CD14-positive monocyte (primary cell): ENCODE measurements around the gene ALS2CL. TPM values are rescaled to one million over a fixed set of nuclear protein-coding genes. Genes with fewer than 3 reads are reported as not detected.

Source experiments
- DNase-seq, 3 donors: peaks; one replicate each; pipeline ENCODE4 v3.0.0-alpha.2; 2011 to 2022
- H2AFZ ChIP-seq: 2 replicates; pipeline ENCODE4 v1.6.0; 2012; ENCODE audit warnings: mild to moderate bottlenecking, low read depth, low read length, inconsistent platforms; ENCODE audit not compliant: insufficient read depth, poor library complexity, severe bottlenecking
- H3K27ac ChIP-seq, 2 donors: 1 replicate in 1 of 2; 2 replicates in 1 of 2; pipeline ENCODE4 v1.5.1; 2012 to 2013; ENCODE audit warnings: low read length in 2 of 2, control low read depth in 1 of 2, inconsistent platforms in 1 of 2, low read depth in 1 of 2, mild to moderate bottlenecking in 1 of 2
- H3K27me3 ChIP-seq, 2 donors: one replicate each; pipeline versions ENCODE4 v1.6.0 to v1.6.1; 2011 to 2013; ENCODE audit warnings: low read length in 2 of 2; ENCODE audit not compliant: control insufficient read depth in 2 of 2, insufficient read depth in 2 of 2
- H3K36me3 ChIP-seq, 2 donors: replicated peaks in 1 of 2; 1 replicate in 1 of 2; 2 replicates in 1 of 2; pipeline versions ENCODE4 v1.5.1 to v1.6.1; 2012 to 2013; ENCODE audit warnings: low read length in 2 of 2, control low read depth in 1 of 2, inconsistent platforms in 1 of 2, mild to moderate bottlenecking in 1 of 2; ENCODE audit not compliant: insufficient read depth in 2 of 2, control insufficient read depth in 1 of 2
- H3K4me1 ChIP-seq, 2 donors: 1 replicate in 1 of 2; 2 replicates in 1 of 2; pipeline versions ENCODE4 v1.5.1 to v1.6.1; 2012 to 2013; ENCODE audit warnings: low read length in 2 of 2, control low read depth in 1 of 2, inconsistent platforms in 1 of 2, mild to moderate bottlenecking in 1 of 2, moderate library complexity in 1 of 2; ENCODE audit not compliant: insufficient read depth in 2 of 2, control insufficient read depth in 1 of 2
- H3K4me2 ChIP-seq: replicated peaks from 2 replicates; pipeline ENCODE3; 2012; ENCODE audit warnings: low read length, moderate library complexity, mild to moderate bottlenecking; ENCODE audit not compliant: poor library complexity, severe bottlenecking; ENCODE audit errors: extremely low read depth
- H3K4me3 ChIP-seq, 3 experiments: fragments of 200-600 bp in 1 of 3; sonication (generic) in 1 of 3; replicated peaks in 1 of 3; 1 replicate in 2 of 3; 2 replicates in 1 of 3; pipeline ENCODE4 v1.5.1; 2011 to 2013; ENCODE audit warnings: low read length in 3 of 3, mild to moderate bottlenecking in 3 of 3, control low read depth in 2 of 3, low read depth in 2 of 3, inconsistent platforms in 1 of 3, moderate library complexity in 1 of 3
- H3K79me2 ChIP-seq: 2 replicates; pipeline ENCODE4 v1.6.0; 2012; ENCODE audit warnings: mild to moderate bottlenecking, control low read depth, inconsistent platforms, low read length, moderate library complexity; ENCODE audit not compliant: insufficient read depth
- H3K9ac ChIP-seq: 2 replicates; pipeline ENCODE4 v1.6.0; 2017; ENCODE audit warnings: low read length, mild to moderate bottlenecking; ENCODE audit not compliant: insufficient read depth, poor library complexity, severe bottlenecking
- H3K9me3 ChIP-seq, 2 donors: replicated peaks in 1 of 2; 1 replicate in 1 of 2; 2 replicates in 1 of 2; pipeline versions ENCODE4 v1.5.1 to v1.6.1; 2012 to 2013; ENCODE audit warnings: low read length in 2 of 2, control low read depth in 1 of 2; ENCODE audit not compliant: control insufficient read depth in 1 of 2, insufficient read depth in 1 of 2
- H4K20me1 ChIP-seq: 2 replicates; pipeline ENCODE4 v1.6.0; 2012; ENCODE audit warnings: mild to moderate bottlenecking, low read length, control low read depth, moderate library complexity; ENCODE audit not compliant: insufficient read depth
- H3K27ac Mint-ChIP-seq, 7 donors: one replicate each; pipeline ENCODE4 v1.8.0; 2020; ENCODE audit warnings: mild to moderate bottlenecking in 7 of 7, mixed read lengths in 7 of 7, moderate library complexity in 6 of 7, inconsistent platforms in 2 of 7
- H3K27me3 Mint-ChIP-seq, 3 donors: one replicate each; pipeline ENCODE4 v1.8.0; 2021 to 2022; ENCODE audit warnings: low read depth in 3 of 3, mild to moderate bottlenecking in 3 of 3, mixed read lengths in 3 of 3, moderate library complexity in 3 of 3, inconsistent platforms in 1 of 3
- H3K36me3 Mint-ChIP-seq, 2 donors: one replicate each; pipeline ENCODE4 v1.8.0; 2020; ENCODE audit warnings: mixed read lengths in 2 of 2, inconsistent platforms in 1 of 2, mild to moderate bottlenecking in 1 of 2
- H3K4me1 Mint-ChIP-seq: one replicate; pipeline ENCODE4 v1.8.0; 2020; ENCODE audit warnings: mild to moderate bottlenecking, mixed read lengths
- H3K4me3 Mint-ChIP-seq, 2 donors: one replicate each; pipeline ENCODE4 v1.8.0; 2020; ENCODE audit warnings: mild to moderate bottlenecking in 2 of 2, mixed read lengths in 2 of 2, moderate library complexity in 1 of 2
- H3K9me3 Mint-ChIP-seq, 7 donors: one replicate each; pipeline ENCODE4 v1.8.0; 2020 to 2022; ENCODE audit warnings: mixed read lengths in 7 of 7, mild to moderate bottlenecking in 6 of 7, moderate library complexity in 6 of 7, inconsistent platforms in 2 of 7
- CTCF ChIP-seq: fragments of 200-600 bp; IDR thresholded peaks from one replicate; pipeline ENCODE4 v1.8.0; 2022; ENCODE audit warnings: antibody characterized with exemption, mild to moderate bottlenecking
- WGBS: methylation state at CpG from one replicate; pipeline ENCODE4 v1.1.5; 2013; ENCODE audit warnings: missing lambda C conversion rate; ENCODE audit not compliant: insufficient coverage; 5-methylcytosine and 5-hydroxymethylcytosine counted together
- intact Hi-C, 2 donors: fragments of 100-400 bp; cut with micrococcal nuclease; formaldehyde crosslinking; loops; one replicate each; pipeline versions ENCODE4 v1.15.0 to v1.15.1; 2023
- polyA plus RNA-seq, 3 donors: library from polyadenylated mRNA; depleted of rRNA in 1 of 3; unstranded in 2 of 3; stranded (reverse) in 1 of 3; fragments of 300-500 nt in 2 of 3; fragments of >200 nt in 1 of 3; fragmentation: Illumina TruSeq in 2 of 3; gene quantifications; 1 replicate in 2 of 3; 2 replicates in 1 of 3; pipeline ENCODE4 v1.2.3, GENCODE V29; 2012 to 2021

Gene ALS2CL
- polyA plus RNA-seq, 3 donors, result 0.38 to 5.7 (median 0.55) TPM

- H3K4me3 ChIP-seq, result no peak overlapping the region
- peaks cover 0 to 9% of the 10 kb centered on the region in 2 donors for H3K36me3 Mint-ChIP-seq
- H3K27ac Mint-ChIP-seq, result peak overlapping the region in 4 of 7 donors; percentile 19 to 60 (median 40)
- no peaks in the 10 kb centered on the region for H3K36me3 ChIP-seq
- TF ChIP-seq CTCF, result no peak
- H3K9me3 ChIP-seq, result no peaks in the 10 kb centered on the region
- peaks cover 11 to 13% of the 10 kb centered on the region in 2 donors for H3K4me1 ChIP-seq
- no peak overlapping the region for H3K27ac ChIP-seq
- no peak overlapping the region for H3K4me3 Mint-ChIP-seq
- DNase-seq, result no peak
- no peaks in the 10 kb centered on the region for H3K9me3 Mint-ChIP-seq
- no peak overlapping the region for H3K9ac ChIP-seq
- H3K27me3 Mint-ChIP-seq, result peaks cover 1 to 3% (median 2%) of the 10 kb centered on the region in 3 donors
- intact Hi-C loops, result no loop called here
- 100% methylated on average over 2 of the region's 9 CpGs for WGBS
- peaks cover 14% of the 10 kb centered on the region for H3K4me1 Mint-ChIP-seq
- H3K27me3 ChIP-seq, result no peaks in the 10 kb centered on the region
- H3K79me2 ChIP-seq, result no peaks in the 10 kb centered on the region
- no peaks in the 10 kb centered on the region for H4K20me1 ChIP-seq
- H2AFZ ChIP-seq, result no peak overlapping the region
- H3K4me2 ChIP-seq, result no peak overlapping the region
These were observed 13.1 kb downstream of the ALS2CL start for GRCh38 chr3:46680298-46680826.

- H4K20me1 ChIP-seq, result no peaks in the 10 kb centered on the region
- Mint-ChIP-seq H3K27me3 (peaks cover 1 to 2% (median 1%) of the 10 kb centered on the region in 3 donors), H3K27ac (no peak overlapping the region), H3K4me3 (no peak overlapping the region), H3K9me3 (no peaks in the 10 kb centered on the region), H3K36me3 (peaks cover 0 to 5% of the 10 kb centered on the region in 2 donors), H3K4me1 (peaks cover 14% of the 10 kb centered on the region)
- no peaks in the 10 kb centered on the region for H3K79me2 ChIP-seq
- DNase-seq, result no peak
- no peak overlapping the region for H3K27ac ChIP-seq
- no peaks in the 10 kb centered on the region for H3K9me3 ChIP-seq
- H3K4me3 ChIP-seq, result no peak overlapping the region
- no peaks in the 10 kb centered on the region for H3K27me3 ChIP-seq
- H3K9ac ChIP-seq, result no peak overlapping the region
- H3K4me1 ChIP-seq, result peaks cover 11 to 13% of the 10 kb centered on the region in 2 donors
- intact Hi-C loops, result no loop called here
- no peak overlapping the region for H2AFZ ChIP-seq
- H3K36me3 ChIP-seq, result no peaks in the 10 kb centered on the region
- H3K4me2 ChIP-seq, result no peak overlapping the region
- no peak for TF ChIP-seq CTCF
- 95% methylated on average over 4 of the region's 5 CpGs for WGBS
These were observed 13.8 kb downstream of the ALS2CL start for GRCh38 chr3:46679681-46680080.
